Midbrain (tissue), 1 donor: ENCODE measurements around the gene ST3GAL4.
A peak's percentile ranks its signal among the peaks of the same experiment; 100 is the strongest.
"Not testable (repeated sequence)": the region's sequence is repeated elsewhere in the genome, so short reads cannot be mapped to it uniquely, and the experiment has no call there.

ENCODE experiments used
- DNase-seq: peaks from one replicate; lab custom pipeline; 2025; lab: John Stamatoyannopoulos, UW

The ST3GAL4 gene

DNA sequence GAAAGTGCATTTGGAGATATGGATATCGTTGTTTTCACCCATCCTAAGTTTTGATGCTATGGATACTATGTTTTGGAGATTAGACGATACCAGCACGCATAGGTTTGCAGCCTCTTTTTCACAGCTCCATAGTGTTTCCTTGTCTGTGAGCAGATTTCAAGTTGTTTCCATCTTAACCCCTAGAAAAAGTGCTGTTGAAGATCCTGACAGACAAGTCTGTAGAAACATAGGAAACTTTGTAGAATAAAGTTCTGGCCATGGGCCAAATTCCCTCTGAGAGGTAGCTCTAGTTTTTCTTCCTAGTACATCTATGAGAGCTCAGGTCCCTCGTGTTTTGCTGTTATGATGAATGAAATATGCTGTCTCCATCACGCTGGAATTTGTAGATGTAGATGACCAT lies 32.4 kb downstream of the ST3GAL4 start:
- DNase-seq: no peak

DNA sequence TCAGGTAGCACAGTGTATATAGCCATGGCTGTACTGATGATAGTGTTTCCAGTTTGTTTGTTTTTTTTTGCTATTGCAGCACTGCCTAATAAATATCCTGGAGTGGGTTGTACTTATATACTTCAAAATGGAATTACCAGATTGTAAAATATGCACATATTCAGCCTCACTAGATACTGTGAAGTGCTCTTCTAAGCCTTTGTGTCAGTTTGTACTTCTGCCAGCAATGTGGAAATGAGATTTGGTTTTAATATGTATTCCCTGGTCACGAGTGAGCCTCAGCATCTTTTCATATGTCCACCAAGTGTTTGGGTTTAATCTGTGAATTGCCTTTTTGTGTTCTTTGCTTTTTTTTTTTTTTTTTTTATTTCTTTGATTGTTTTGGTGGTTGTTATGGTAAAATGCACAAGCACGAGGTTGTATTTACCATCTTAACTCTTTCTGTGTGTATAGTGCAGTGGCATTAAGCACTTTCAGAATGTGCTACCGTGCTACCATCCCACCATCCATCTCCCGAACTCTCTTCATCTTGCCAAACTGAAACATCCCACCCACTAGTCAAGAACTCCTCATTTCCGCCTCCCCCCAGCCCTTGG lies 34.9 kb downstream of the ST3GAL4 start:
- DNase-seq: no peak

DNA sequence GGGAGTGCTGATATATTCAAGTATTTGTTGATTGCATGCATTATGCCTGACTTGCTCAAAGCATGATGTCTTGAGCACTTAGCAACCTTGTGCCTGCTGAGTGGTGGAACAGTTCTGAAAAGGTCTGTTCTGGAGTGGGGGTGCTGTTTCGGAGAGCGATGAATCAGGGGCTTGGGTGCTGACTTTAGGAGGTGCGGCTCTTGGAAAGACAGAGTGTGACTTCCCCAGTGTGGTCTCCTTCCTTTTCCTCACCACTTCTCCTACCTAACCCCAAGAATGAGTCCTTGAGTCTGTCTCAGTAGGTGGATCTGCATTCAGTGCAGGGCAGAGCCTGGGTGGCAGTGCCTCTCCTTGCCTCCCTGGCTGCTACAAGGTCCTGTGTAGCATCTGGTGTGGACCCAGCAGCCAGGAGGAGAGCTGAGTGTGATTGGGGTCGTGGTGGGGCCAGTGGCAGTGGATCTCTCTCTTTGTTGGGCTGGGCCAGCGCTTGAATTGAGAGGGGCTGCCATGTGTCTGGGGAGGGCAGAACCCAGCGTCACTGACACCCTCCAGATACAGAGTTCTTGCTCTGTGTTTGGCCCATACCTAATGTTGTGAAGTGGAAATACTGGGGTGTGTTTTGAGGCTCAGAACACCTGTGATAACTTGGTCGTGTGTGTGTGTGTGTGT lies 35.9 kb downstream of the ST3GAL4 start:
- DNase-seq: no peak

DNA sequence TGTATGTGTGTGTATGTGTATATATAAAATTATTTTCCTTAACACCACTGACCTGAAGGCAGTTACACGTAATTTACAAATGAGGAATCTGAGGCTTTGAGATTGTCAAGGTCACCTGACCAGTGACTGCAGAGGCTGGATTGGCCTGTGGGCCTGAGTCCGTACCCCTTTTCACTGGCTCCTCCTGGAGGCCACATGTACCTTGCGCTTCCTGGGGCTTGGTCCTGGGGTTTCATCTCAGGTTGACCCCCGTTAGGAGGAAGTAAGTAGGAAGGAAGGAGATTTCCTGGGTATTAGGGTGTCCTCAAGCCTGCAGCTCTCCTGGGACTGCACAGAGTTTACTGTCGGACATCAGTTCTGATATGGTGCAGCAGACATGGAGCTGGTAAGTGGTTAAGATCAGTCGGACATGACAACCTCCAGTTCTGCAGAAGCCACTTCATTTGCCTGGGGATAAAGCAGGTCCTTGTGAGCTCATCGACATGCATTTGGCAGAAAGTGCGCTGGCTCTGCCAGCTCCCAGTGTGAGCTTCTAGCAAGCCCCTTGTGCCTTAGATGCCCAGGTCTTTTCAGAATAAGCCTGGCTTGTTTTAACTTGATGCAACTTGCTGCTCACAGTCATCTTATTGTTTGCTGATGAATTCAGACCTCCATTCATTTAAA lies 36.6 kb downstream of the ST3GAL4 start:
- DNase-seq: peak; percentile 23

GRCh38 chr11:126392633-126393013 lies 37.1 kb downstream of the ST3GAL4 start:
- DNase-seq: no peak

GRCh38 chr11:126393143-126393542 lies 37.7 kb downstream of the ST3GAL4 start:
- no peak for DNase-seq

DNA sequence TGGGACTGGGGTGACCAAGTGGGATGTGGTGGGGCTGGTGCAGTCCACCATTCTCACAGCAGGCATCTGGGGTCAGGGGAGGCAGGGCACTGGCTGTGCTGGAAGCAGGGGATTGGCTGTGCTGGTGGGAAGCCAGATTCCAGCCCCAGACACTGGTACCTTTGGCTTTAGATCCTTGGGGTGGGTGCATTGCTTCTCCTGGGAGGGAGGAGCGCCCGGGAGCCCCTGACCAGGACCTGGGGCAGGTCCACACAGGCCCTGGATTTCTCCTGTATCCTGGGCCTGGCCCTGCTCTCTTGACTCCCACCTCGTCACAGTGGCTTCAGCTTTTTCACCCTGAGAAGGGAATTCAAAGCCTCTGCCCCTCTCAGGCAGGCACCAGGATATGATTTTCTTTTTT lies 38.5 kb downstream of the ST3GAL4 start:
- DNase-seq: no peak

GRCh38 chr11:126394634-126395072 lies 39.2 kb downstream of the ST3GAL4 start:
- DNase-seq: not testable (repeated sequence)

DNA sequence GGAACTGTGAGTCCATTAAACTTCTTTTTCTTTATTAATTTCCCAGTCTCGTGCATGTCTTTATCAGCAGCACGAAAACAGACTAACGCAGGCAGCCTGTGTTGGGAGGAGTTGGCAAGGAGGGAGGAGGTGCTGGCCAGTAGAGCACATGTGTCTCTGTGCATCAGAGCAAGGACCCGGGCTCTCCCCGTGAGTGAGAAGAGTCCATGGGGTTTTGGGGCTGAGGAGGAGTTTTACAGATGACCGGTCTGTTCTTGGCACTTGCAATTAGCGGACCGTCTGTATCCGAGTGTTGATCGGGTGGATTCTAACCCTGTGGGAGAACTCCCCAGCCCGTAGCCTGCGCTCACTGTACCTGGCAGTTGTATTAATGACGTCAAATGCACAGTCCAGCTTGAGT lies 40.3 kb downstream of the ST3GAL4 start:
- not testable (repeated sequence) for DNase-seq

- DNase-seq: not testable (repeated sequence)
Observed at GRCh38 chr11:126396266-126396665, 40.8 kb downstream of the ST3GAL4 start.

- DNase-seq: no peak
Observed at GRCh38 chr11:126396965-126397364, 41.5 kb downstream of the ST3GAL4 start.

- no peak for DNase-seq
Observed at GRCh38 chr11:126398296-126398695, 42.8 kb downstream of the ST3GAL4 start.

- DNase-seq: no peak
Observed at GRCh38 chr11:126398721-126399120, 43.2 kb downstream of the ST3GAL4 start.

GRCh38 chr11:126400019-126400418 lies 44.5 kb downstream of the ST3GAL4 start:
- no peak for DNase-seq

DNA sequence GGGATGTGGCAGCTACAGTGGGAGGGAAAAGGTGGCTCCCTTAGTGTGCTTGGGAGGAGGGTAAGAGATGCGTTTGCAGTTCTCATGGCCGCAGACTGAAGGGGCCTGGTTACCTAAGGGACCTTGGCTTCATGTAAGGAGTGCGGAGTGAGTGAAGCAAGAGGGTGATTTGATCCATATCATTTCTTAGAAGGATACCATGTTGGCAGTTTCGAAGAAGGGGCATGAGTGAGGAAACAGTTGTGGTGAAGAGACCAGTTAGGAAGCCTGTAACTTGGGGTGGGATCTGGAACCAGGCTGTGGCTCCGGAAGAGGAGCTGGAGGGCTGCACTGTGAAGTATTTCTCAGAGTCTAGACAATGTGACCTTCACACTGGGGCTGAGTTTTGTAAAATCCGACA lies 45.0 kb downstream of the ST3GAL4 start:
- DNase-seq: no peak

DNA sequence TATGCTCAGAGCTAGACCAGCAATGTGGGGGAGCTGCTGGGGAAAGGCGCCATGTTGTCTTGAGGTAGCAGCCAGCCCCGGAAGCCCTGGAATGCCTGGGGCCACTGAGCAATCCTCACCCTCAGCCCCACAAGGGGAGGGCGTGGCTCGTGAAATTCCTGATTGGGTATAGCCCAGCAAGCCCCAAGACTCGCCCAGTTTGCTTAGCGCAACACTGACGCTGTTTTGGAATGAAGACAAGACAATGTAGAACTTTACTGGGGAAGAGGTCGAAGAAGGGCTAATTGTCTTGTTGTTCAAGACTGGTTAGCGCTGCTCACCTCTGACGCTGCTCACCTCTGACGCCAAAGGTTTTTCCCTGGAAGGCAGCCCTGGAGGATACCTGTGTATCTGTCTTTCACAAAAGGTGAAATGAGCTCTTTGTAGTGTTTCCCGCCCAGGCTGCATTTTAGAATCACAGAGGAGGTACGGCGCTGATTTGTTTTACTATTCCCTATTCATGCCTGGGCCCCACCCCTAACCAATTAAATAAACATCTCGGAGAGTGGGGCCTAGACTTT lies 47.6 kb downstream of the ST3GAL4 start:
- DNase-seq: no peak

- no peak for DNase-seq
Observed at GRCh38 chr11:126403658-126404057, 48.2 kb downstream of the ST3GAL4 start.

GRCh38 chr11:126404367-126404766 lies 48.9 kb downstream of the ST3GAL4 start:
- no peak for DNase-seq

DNA sequence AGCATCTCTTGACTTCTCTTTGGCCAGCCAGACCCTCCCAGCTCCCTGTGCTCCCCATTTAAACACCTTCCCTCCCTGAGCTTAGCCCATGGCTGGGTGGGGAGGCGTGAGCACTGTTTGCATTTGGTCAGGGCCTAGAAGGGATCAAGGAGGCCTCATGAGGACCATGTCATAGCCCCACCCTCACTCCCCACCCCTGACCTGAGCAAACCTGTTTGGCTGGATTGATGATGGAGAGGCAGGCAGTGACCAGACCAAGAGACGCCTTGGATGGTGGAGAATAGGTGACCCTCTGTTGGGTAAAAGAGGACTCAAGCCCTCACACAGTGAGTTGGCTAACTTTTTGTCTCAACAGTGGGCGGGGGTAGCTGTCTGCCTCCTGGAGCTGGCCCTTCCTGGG lies 49.9 kb downstream of the ST3GAL4 start:
- no peak for DNase-seq

DNA sequence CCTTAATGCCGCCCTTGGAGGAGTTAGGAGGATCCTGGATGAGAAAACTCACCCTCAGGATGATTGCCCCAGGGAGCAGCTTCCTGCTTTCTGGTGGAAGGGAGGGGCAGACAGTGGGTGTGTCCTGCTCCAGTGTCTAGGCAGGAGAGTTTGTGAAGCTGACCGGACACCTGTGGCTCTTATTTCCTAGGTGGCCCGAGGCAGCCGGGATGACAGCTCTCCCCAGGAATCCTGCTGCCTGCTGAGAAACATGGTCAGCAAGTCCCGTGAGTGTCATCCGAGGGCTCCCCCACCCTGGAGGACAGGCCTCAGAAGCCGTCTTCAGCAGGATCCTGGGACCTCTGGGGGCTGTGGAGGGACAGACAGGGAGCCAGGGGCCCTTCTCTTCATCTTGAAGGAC lies 50.4 kb downstream of the ST3GAL4 start:
- DNase-seq: no peak

DNA sequence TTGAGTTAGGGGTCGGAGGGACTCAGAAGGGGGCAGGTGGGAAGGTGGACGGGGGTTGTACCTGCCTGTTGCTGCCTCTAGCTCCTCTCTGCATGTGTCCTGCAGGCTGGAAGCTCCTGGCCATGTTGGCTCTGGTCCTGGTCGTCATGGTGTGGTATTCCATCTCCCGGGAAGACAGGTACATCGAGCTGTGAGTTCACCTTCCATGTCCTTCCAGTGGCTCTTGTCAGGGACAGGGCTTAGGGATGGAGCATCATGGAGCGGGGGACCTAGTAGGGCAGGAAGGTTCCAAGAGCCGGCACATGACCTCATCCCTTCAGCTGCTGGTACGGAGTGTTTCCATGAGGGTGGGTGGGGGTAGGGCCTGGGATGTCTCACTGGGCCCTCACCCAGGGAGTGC lies 50.9 kb downstream of the ST3GAL4 start:
- DNase-seq: no peak

- DNase-seq: no peak
Observed at GRCh38 chr11:126407101-126407521, 51.6 kb downstream of the ST3GAL4 start.

- DNase-seq: no peak
Observed at GRCh38 chr11:126407682-126408288, 52.3 kb downstream of the ST3GAL4 start.
